Posterior vena cava (tissue), 2 donors: Measurements from ENCODE around the gene CYP2A13. TPM values are rescaled to one million over a fixed set of nuclear protein-coding genes. Genes with fewer than 3 reads are reported as not detected.

Experiments used
- total RNA-seq, 2 donors: library from RNA; stranded (reverse); fragmentation: NEBNext Ultra II Directional; extraction: Animal tissue kit (Norgen Biotek cat#: 25700); gene quantifications; one replicate each; pipeline ENCODE4 v1.2.1, GENCODE V29; 2021
- donor health status: DM: yes; HTN: yes; CAD: no.
- donor health status: DM: yes; HTN: yes; CAD: no.

CYP2A13 gene
- total RNA-seq, 2 donors from 2014 or later = not detected

Other genes starting within 250 kb of the CYP2A13 start
- gene CYP2A6, start 238.0 kb upstream of the CYP2A13 start, total RNA-seq = not detected
- gene CYP2A7, start 206.2 kb upstream of the CYP2A13 start, total RNA-seq = not detected
- not detected for gene CYP2B6, start 97.2 kb upstream of the CYP2A13 start, total RNA-seq
- gene CYP2F1, start 26.0 kb downstream of the CYP2A13 start, total RNA-seq = not detected
- 1 to 10 TPM; 1.2 to 1.4 TPM for gene CYP2S1, start 104.8 kb downstream of the CYP2A13 start, total RNA-seq
- 100 to 1,000 TPM; 133 to 147 TPM for gene AXL, start 130.8 kb downstream of the CYP2A13 start, total RNA-seq
- 100 to 1,000 TPM; 150 to 157 TPM for gene HNRNPUL1, start 175.9 kb downstream of the CYP2A13 start, total RNA-seq
- 10 to 100 TPM; 17.5 to 23.9 TPM for gene CCDC97, start 221.7 kb downstream of the CYP2A13 start, total RNA-seq